Astrocyte (in vitro differentiated cells and primary cell): ENCODE data around the gene AACS. TPM values are rescaled to one million over a fixed set of nuclear protein-coding genes. Genes with fewer than 3 reads are reported as not detected.

Experiments used
- DNase-seq: peaks from one replicate; pipeline ENCODE4 v3.0.0-alpha.2; 2010; ENCODE audit warnings: low read depth
- FAIRE-seq: peaks from 2 replicates; lab custom pipeline; 2011; peaks lifted over from hg19 to GRCh38; lab: Jason Lieb, UNC
- H2AFZ ChIP-seq: 2 replicates; pipeline ENCODE4 v1.6.0; 2012; ENCODE audit warnings: low read depth, low read length, inconsistent platforms
- H3K27ac ChIP-seq: 2 replicates; pipeline ENCODE4 v1.5.1; 2011; ENCODE audit warnings: low read depth, low read length, inconsistent platforms
- H3K27me3 ChIP-seq: 2 replicates; pipeline ENCODE4 v1.6.0; 2011; ENCODE audit warnings: low read length, inconsistent platforms; ENCODE audit not compliant: insufficient read depth
- H3K36me3 ChIP-seq: 2 replicates; pipeline ENCODE4 v1.5.1; 2011; ENCODE audit warnings: low read length, inconsistent platforms; ENCODE audit not compliant: insufficient read depth
- H3K4me1 ChIP-seq: 2 replicates; pipeline ENCODE4 v1.5.1; 2011; ENCODE audit warnings: low read length, inconsistent platforms; ENCODE audit not compliant: insufficient read depth
- H3K4me2 ChIP-seq: 2 replicates; pipeline ENCODE4 v1.6.0; 2012; ENCODE audit warnings: low read length, inconsistent platforms
- H3K4me3 ChIP-seq: 2 replicates; pipeline ENCODE4 v1.5.1; 2011; ENCODE audit warnings: low read depth, mild to moderate bottlenecking, low read length, inconsistent platforms; ENCODE audit not compliant: insufficient read depth
- H3K79me2 ChIP-seq: 2 replicates; pipeline ENCODE4 v1.6.0; 2012; ENCODE audit warnings: mild to moderate bottlenecking, low read length, inconsistent platforms; ENCODE audit not compliant: insufficient read depth
- H3K9ac ChIP-seq: 2 replicates; pipeline ENCODE4 v1.6.0; 2012; ENCODE audit warnings: mild to moderate bottlenecking, low read length, inconsistent platforms
- H3K9me3 ChIP-seq: 2 replicates; pipeline ENCODE4 v1.5.1; 2012; ENCODE audit warnings: low read depth, mild to moderate bottlenecking, low read length, inconsistent platforms; ENCODE audit not compliant: insufficient read depth
- H4K20me1 ChIP-seq: 2 replicates; pipeline ENCODE4 v1.6.0; 2012; ENCODE audit warnings: low read length, inconsistent platforms; ENCODE audit not compliant: insufficient read depth
- H3K27ac Mint-ChIP-seq: one replicate; pipeline ENCODE4 v1.8.0; 2021; ENCODE audit warnings: mild to moderate bottlenecking, mixed read lengths; ENCODE audit not compliant: unreplicated experiment
- H3K27me3 Mint-ChIP-seq: one replicate; pipeline ENCODE4 v1.8.0; 2021; ENCODE audit warnings: low read depth, mixed read lengths; ENCODE audit not compliant: unreplicated experiment
- H3K36me3 Mint-ChIP-seq: one replicate; pipeline ENCODE4 v1.8.0; 2021; ENCODE audit warnings: low read depth, mixed read lengths; ENCODE audit not compliant: unreplicated experiment
- H3K4me1 Mint-ChIP-seq: one replicate; pipeline ENCODE4 v1.8.0; 2021; ENCODE audit warnings: low read depth, mixed read lengths; ENCODE audit not compliant: unreplicated experiment
- H3K4me3 Mint-ChIP-seq: one replicate; pipeline ENCODE4 v1.8.0; 2021; ENCODE audit warnings: mild to moderate bottlenecking, moderate library complexity, mixed read lengths; ENCODE audit not compliant: unreplicated experiment
- H3K9me3 Mint-ChIP-seq: one replicate; pipeline ENCODE4 v1.8.0; 2021; ENCODE audit warnings: mild to moderate bottlenecking, mixed read lengths; ENCODE audit not compliant: unreplicated experiment
- EZH2 ChIP-seq: IDR thresholded peaks from 2 replicates; pipeline ENCODE4 v1.6.1; 2012; ENCODE audit warnings: mild to moderate bottlenecking, low read length, inconsistent platforms; ENCODE audit not compliant: insufficient read depth
- total RNA-seq: library from RNA; stranded (reverse); gene quantifications from 2 replicates; pipeline ENCODE4 v1.2.1, GENCODE V29; 2021
- TF ChIP-seq, protein P1 (sequence below): IDR thresholded peaks from 2 replicates; pipeline ENCODE4 v1.5.1; 2011; ENCODE audit warnings: low read depth, mild to moderate bottlenecking, inconsistent platforms, low read length, moderate library complexity; ENCODE audit not compliant: insufficient read depth

AACS gene
- total RNA-seq, 1 donor from 2014 or later, result 22.5 TPM

DNA sequence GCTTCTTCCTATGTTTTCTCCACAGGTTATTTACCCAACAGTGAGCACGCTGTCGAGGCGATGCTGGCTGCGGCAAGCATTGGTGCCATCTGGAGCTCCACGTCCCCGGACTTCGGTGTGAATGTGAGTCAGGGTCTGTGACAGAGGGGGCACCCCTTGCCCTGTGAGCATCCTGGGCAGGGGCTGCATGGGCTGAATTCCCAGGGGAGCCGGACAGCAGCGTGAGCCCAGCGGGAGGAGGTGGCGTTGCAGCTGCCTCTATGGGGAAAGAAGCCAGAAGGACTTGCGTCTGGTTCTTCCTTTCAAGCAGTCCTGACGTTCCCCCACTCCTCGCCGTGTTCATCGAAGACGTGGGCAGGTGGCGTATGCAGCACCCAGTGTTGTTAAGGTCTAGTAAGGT is 26.2 kb downstream of the AACS start:
- Mint-ChIP-seq H3K4me1 (peaks cover 4% of the 10 kb centered on the region), H3K27me3 (peaks cover 1% of the 10 kb centered on the region), H3K27ac (no peak overlapping the region), H3K36me3 (peaks cover 20% of the 10 kb centered on the region), H3K4me3 (no peak overlapping the region), H3K9me3 (no peaks in the 10 kb centered on the region)
- FAIRE-seq, result no peak
- Histone ChIP-seq H3K9me3 (no peaks in the 10 kb centered on the region), H3K4me2 (no peak overlapping the region), H3K4me3 (no peak overlapping the region), H3K4me1 (peaks cover 8% of the 10 kb centered on the region), H3K27me3 (no peaks in the 10 kb centered on the region), H3K79me2 (no peaks in the 10 kb centered on the region), H3K36me3 (peaks cover 2% of the 10 kb centered on the region), H2AFZ (no peak overlapping the region), H3K9ac (no peak overlapping the region), H3K27ac (no peak overlapping the region), H4K20me1 (peaks cover 68% of the 10 kb centered on the region)
- DNase-seq, result no peak
- no peak for TF ChIP-seq EZH2
- TF ChIP-seq, protein P1, sequence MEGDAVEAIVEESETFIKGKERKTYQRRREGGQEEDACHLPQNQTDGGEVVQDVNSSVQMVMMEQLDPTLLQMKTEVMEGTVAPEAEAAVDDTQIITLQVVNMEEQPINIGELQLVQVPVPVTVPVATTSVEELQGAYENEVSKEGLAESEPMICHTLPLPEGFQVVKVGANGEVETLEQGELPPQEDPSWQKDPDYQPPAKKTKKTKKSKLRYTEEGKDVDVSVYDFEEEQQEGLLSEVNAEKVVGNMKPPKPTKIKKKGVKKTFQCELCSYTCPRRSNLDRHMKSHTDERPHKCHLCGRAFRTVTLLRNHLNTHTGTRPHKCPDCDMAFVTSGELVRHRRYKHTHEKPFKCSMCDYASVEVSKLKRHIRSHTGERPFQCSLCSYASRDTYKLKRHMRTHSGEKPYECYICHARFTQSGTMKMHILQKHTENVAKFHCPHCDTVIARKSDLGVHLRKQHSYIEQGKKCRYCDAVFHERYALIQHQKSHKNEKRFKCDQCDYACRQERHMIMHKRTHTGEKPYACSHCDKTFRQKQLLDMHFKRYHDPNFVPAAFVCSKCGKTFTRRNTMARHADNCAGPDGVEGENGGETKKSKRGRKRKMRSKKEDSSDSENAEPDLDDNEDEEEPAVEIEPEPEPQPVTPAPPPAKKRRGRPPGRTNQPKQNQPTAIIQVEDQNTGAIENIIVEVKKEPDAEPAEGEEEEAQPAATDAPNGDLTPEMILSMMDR, result no peak

DNA sequence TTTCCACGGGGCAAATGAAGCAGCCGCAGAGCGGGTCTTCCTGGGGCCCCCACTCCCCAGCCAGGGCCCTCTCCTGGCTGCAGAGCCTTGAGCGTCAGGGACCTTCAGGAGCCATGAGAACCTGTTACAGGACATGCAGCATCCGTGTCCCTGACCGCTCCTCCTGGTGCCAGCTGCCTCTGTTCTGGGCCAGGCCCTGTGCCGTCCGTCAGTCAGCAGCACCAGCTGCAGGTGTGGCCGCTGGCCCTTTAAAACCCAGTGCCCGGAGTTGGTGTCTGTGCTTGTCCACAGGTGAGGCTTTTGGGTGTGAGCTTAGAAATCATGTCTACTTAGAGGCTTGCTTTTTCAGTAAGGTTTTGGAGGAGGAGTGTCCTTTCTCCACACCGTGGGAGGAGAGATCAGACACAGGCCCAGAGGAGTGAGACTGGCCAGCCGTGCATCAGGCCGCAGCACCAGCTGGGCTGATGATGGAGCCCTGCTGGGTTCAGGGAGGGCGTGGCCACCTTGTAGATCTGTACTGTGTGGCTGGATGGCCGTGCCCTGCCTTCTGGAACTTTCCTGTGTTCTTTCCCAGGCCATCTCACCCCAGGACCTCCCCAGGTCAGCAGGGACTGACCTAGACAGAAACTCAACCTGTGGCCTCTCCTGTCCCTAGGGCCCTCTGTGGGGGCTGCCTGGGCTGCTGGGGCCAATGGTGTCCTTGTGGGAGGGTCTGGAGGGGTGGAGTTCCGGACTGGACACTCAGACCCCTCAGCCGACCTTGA is 27.1 kb downstream of the AACS start:
- no peaks in the 10 kb centered on the region for H3K27me3 ChIP-seq
- no peak for TF ChIP-seq EZH2
- TF ChIP-seq, protein P1, result no peak
- no peak for DNase-seq
- peaks cover 20% of the 10 kb centered on the region for H3K36me3 Mint-ChIP-seq
- H2AFZ ChIP-seq, result no peak overlapping the region
- H3K27ac Mint-ChIP-seq, result no peak overlapping the region
- H3K4me3 Mint-ChIP-seq, result no peak overlapping the region
- no peaks in the 10 kb centered on the region for H3K79me2 ChIP-seq
- H3K9ac ChIP-seq, result peak overlapping the region; percentile 23
- FAIRE-seq, result no peak
- H3K36me3 ChIP-seq, result no peaks in the 10 kb centered on the region
- no peak overlapping the region for H3K4me2 ChIP-seq
- peaks cover 2% of the 10 kb centered on the region for H3K27me3 Mint-ChIP-seq
- H3K4me1 ChIP-seq, result peaks cover 8% of the 10 kb centered on the region
- H3K4me1 Mint-ChIP-seq, result peaks cover 4% of the 10 kb centered on the region
- H4K20me1 ChIP-seq, result peaks cover 68% of the 10 kb centered on the region
- H3K4me3 ChIP-seq, result no peak overlapping the region
- no peaks in the 10 kb centered on the region for H3K9me3 ChIP-seq
- no peak overlapping the region for H3K27ac ChIP-seq
- no peaks in the 10 kb centered on the region for H3K9me3 Mint-ChIP-seq
